Peyer's patch (tissue), 4 donors: Measurements from ENCODE around the gene GHRH.

ENCODE experiments used
- CTCF ChIP-seq, 6 experiments: fragments of 450-650 bp in 4 of 6; fragments of 200-600 bp in 2 of 6; sonication (generic) in 1 of 6; IDR thresholded peaks; one replicate each; pipeline ENCODE4 v1.5.1; 2017 to 2019; ENCODE audit warnings: antibody characterized with exemption in 6 of 6, mild to moderate bottlenecking in 3 of 6, moderate library complexity in 1 of 6
- POLR2A ChIP-seq, 2 donors: fragments of 450-650 bp; IDR thresholded peaks; one replicate each; pipeline ENCODE4 v1.5.1; 2017; ENCODE audit warnings: antibody characterized with exemption in 2 of 2, mild to moderate bottlenecking in 2 of 2, moderate library complexity in 2 of 2

DNA sequence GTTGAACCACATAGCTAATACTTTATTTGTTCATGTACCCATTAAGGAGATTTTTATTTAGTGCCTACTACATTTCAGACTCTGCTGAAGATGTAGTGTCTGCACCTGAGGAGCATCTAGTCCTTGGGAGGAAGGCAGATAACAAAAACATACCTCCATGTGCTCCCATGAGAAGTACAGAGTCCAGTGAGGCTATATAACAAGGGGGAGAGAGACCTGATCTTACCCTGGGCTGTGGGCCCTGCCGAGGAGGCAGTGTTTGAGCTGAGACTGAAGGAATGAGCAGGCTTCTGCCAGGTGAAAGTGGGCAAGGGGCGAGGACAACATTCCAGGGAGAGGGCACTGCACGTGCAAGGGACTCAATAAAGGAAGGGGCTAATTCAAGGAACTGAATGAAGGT, 39.9 kb upstream of the GHRH start:
- TF ChIP-seq CTCF (IDR thresholded peaks at IDR 0.05) (no peak), POLR2A (IDR thresholded peaks at IDR 0.05) (no peak)
